HG03060 (cell line): ENCODE data around the gene THRB.

Source experiments
- ATAC-seq: cut with Tn5 transposase; IDR thresholded peaks from one replicate; pipeline ENCODE4 v1.9.1; 2021; ENCODE audit warnings: low read depth, moderate number of reproducible peaks; ENCODE audit not compliant: unreplicated experiment

Gene THRB

GRCh38 chr3:24493746-24494617 lies 668 bp downstream of the THRB start:
- no peak for ATAC-seq

- ATAC-seq = no peak
These were observed 1.6 kb downstream of the THRB start for GRCh38 chr3:24492971-24493551.

GRCh38 chr3:24490151-24490550 lies 4.5 kb downstream of the THRB start:
- no peak for ATAC-seq

DNA sequence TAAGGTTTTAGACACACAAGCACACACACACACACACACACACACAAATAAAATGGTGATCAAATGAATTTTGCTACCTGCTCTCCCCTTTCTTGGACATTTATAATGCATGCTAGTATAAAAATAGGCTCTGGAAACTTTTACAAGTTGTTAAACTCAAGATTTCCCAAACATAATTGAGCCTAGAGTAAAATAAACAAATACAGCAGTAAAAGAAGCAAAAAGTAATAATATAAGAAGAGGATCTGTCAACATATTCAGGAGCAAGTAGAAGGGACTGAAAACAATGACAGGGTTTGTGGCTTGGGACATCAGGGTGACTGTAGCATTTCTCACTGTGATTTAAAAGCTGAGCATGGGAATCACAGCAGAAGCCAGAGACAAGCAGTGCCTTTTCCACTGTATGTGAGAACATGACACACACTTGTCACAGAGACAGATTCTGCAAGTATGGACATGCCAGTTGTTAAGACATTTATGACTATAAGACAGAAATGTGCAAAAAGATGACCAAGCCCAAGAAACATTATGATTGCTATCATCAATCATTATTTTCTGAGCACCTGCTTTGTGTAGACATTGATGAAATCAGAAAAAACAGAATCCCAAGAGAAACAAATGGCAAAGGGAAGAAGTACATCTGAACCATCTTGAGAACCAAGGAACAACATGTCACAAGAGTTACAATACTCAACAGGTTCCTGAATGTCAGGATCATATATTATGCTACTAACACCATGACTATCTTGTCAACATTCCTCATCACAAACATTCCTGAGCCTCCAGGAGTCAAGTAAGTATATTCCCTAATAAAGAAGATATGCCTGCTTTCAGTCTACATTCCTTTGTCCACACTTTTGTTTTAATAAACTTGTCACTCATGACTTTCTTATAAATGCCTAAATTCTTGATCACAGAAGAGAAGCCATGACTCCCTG lies 7.1 kb downstream of the THRB start:
- ATAC-seq = no peak

- ATAC-seq = no peak
These were observed 9.1 kb downstream of the THRB start for GRCh38 chr3:24485511-24485910.

DNA sequence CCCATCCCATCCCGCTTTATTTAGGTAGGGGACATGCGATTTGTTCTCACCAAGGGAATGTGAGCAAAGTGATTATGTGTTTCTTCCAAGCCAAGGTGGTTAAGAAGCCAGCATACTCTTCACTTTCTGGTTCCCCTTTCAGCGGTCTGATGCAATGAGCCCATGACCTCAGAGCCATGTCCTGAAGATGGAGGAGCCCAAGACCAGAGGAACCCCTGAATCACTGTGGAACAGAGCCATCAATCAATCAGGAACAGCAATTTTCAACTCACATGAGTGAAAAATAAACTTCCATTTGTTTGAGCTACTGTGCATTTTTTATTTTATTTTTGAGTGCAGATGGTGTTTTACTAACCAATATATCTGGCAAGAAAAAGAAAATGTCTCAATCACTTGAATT lies 10.8 kb downstream of the THRB start:
- ATAC-seq = no peak

GRCh38 chr3:24482096-24482705 lies 12.4 kb downstream of the THRB start:
- no peak for ATAC-seq

GRCh38 chr3:24481193-24481592 lies 13.5 kb downstream of the THRB start:
- no peak for ATAC-seq

- ATAC-seq = no peak
These were observed 14.2 kb downstream of the THRB start for GRCh38 chr3:24480497-24480896.

GRCh38 chr3:24479816-24480215 lies 14.8 kb downstream of the THRB start:
- ATAC-seq = no peak

DNA sequence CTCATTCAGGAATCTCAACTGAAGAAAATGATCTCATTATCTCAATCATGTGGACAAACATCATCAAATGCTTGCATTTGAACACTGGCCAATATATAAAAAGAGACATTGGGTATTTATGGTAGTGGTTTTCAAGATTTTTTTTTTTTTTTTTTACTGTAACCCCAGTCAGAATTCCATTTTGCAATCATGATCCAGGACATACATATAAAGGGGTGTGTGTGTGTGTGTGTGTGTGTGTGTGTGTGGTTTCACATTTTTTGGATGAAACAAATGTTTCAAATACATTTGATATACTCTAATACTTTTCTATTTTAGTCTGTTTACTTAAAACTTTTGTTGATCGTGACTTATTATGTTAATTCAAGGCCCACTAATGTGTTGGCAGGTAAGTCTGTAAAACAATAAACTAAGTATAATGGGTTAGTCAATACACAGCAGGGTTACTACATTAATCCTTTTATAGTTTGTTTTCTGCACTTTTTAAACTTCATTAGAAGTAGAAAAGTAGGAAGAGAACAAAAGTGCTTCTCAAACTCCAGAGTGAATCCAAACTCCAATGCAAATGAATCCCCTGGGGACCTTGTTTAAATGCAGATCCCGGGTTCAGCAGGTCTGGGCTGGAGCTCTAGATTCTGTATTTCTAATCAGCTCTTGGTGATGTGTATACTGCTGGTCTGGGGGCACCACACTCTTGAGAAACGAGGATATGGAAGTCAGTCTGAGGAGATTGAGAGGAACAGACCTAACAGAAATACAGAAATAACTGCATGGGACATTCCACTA lies 17.6 kb downstream of the THRB start:
- no peak for ATAC-seq

GRCh38 chr3:24475925-24476324 lies 18.7 kb downstream of the THRB start:
- no peak for ATAC-seq

- no peak for ATAC-seq
These were observed 19.8 kb downstream of the THRB start for GRCh38 chr3:24474862-24475261.

DNA sequence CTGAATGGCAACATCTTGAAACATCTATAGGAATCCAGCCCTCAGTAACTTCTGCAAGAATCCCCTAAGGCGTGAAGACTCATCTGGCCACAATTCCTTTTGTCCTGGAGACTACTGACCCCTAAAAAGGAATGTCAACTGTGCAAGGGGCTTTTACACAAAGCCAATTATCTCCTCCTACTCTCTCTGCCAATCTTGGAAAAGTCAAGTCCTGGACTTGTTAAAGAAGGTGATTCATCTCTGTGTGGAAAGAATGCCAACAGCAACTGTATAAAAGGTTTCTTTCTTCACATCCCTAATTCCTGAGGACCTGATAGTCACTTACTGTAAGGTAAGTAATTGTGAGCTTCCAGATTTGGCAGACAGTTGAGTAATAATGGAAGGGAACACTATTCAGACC lies 22.3 kb downstream of the THRB start:
- no peak for ATAC-seq

GRCh38 chr3:24471486-24471885 lies 23.2 kb downstream of the THRB start:
- no peak for ATAC-seq

DNA sequence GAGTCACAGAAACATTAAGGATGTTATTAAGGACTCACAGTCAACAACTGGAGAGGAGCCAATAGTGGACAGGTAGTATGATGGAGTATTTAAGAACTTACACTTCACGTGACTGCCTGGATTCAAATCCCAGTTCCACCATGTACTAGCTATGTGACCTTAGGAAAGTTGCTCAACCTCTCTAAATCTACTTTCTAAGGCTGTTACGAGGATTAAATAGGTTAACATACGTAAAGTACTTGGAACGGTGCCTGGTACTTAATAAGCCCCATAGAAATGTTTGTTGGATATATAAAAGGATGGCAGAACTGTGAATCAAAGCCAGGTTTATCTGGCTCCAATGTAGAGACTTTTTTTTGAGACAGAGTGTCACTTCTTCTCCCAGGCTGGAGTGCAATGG lies 24.4 kb downstream of the THRB start:
- no peak for ATAC-seq

GRCh38 chr3:24464389-24464788 lies 30.3 kb downstream of the THRB start:
- ATAC-seq = no peak

DNA sequence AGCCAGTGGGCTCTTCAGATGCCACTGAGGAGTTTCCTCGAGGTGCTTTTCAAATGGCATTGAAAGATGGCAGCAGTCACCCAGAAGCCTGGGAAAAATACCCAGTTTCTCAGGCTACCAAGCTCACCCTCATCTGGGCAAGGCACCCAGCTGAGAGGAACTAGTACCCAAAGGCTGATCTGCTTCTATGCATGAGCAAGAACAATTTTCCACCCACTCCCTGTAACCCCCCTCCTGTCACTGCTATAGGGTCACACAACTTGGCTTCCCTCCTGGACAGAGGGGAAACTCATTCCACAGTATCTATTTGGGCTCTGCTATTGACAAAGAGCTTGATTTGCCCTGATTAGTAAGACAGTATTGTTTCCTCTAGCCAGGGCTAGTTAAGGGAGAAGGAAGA lies 31.9 kb downstream of the THRB start:
- ATAC-seq = no peak

- no peak for ATAC-seq
These were observed 33.7 kb downstream of the THRB start for GRCh38 chr3:24460974-24461373.

- ATAC-seq = no peak
These were observed 36.9 kb downstream of the THRB start for GRCh38 chr3:24457719-24458118.
